Activated CD4-positive, alpha-beta memory T cell treated with anti-CD3 and anti-CD28 coated beads, Interleukin-2, amount 10 ng/mL, durations not matched to agents 7 days and 5 days (primary cell): Measurements from ENCODE around the gene ALS2. TPM values are rescaled to one million over a fixed set of nuclear protein-coding genes. Genes with fewer than 3 reads are reported as not detected.

Experiments used
- CTCF ChIA-PET: fragments of 350-600 bp; sonication (Branson Sonifier 250); formaldehyde crosslinking; loops from one replicate; lab custom pipeline; 2021; ENCODE audit warnings: antibody characterized with exemption, inconsistent platforms; lab: Charles Lee
- POLR2A ChIA-PET: fragments of 350-600 bp; sonication (Branson Sonifier 250); formaldehyde crosslinking; loops from one replicate; lab custom pipeline; 2021; ENCODE audit warnings: antibody characterized with exemption; lab: Charles Lee
- DNase-seq: peaks from one replicate; pipeline ENCODE4 v3.0.0-alpha.2; 2020
- H3K27ac Mint-ChIP-seq: one replicate; pipeline ENCODE4 v1.8.0; 2021; ENCODE audit warnings: mild to moderate bottlenecking, mixed read lengths
- H3K27me3 Mint-ChIP-seq: one replicate; pipeline ENCODE4 v1.8.0; 2021; ENCODE audit warnings: mixed read lengths
- H3K36me3 Mint-ChIP-seq: one replicate; pipeline ENCODE4 v1.8.0; 2021; ENCODE audit warnings: low read depth, mixed read lengths
- H3K4me1 Mint-ChIP-seq: one replicate; pipeline ENCODE4 v1.8.0; 2021; ENCODE audit warnings: mixed read lengths
- H3K4me3 Mint-ChIP-seq: one replicate; pipeline ENCODE4 v1.8.0; 2021; ENCODE audit warnings: mild to moderate bottlenecking, mixed read lengths
- H3K9me3 Mint-ChIP-seq: one replicate; pipeline ENCODE4 v1.8.0; 2021; ENCODE audit warnings: mixed read lengths
- total RNA-seq, 2 experiments: library from RNA; stranded (reverse); gene quantifications; one replicate each; pipeline ENCODE4 v1.2.3, GENCODE V29; 2021

Gene ALS2
- total RNA-seq, 2 experiments from 2014 or later = 13.3 to 13.5 TPM

DNA sequence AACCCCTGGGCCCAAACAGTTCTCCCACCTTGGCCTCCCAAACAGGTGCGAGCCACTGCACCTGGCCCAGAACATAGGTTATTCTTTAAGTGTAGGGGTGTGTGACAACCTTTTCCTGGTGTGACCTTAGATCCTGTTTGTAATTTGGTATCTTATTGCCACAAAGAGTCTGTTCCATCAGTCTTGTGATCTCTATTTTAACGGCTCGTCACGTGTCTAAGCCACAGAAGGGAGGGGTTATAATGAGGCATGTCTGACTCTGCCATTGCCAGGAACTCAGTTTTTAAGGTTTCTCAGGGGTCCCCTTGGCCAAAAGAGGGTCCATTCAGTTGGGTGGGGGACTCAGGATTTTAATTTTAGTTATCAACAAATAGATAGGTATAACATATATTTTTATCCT lies 4.4 kb upstream of the ALS2 start:
- no peak for DNase-seq
- Mint-ChIP-seq H3K4me3 (no peak overlapping the region), H3K4me1 (peaks cover 9% of the 10 kb centered on the region), H3K27ac (no peak overlapping the region), H3K36me3 (no peaks in the 10 kb centered on the region), H3K9me3 (no peaks in the 10 kb centered on the region), H3K27me3 (peaks cover 14% of the 10 kb centered on the region)
- ChIA-PET POLR2A (no interaction called here), CTCF (no interaction called here)

DNA sequence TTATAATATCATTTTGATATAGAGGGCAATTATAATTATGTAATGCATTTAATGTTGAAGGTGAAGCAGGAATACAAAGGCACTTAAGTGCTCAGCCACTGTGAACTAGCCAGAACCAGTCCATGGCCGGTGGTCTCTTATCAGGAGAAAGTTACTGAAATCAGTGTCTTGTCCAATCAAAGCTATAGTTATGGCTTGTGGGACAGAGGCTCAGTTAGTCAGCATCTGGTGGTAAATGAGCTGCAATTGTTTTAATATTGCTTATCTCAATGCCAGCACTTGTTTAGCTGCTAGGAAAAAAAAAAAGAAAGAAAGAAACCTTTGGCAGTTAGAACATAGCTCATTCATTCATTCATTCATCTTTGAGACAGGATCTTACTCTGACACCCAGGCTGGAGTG lies 3.8 kb upstream of the ALS2 start:
- H3K27ac Mint-ChIP-seq = no peak overlapping the region
- ChIA-PET POLR2A (no interaction called here), CTCF (no interaction called here)
- DNase-seq = no peak
- no peaks in the 10 kb centered on the region for H3K36me3 Mint-ChIP-seq
- H3K9me3 Mint-ChIP-seq = no peaks in the 10 kb centered on the region
- H3K27me3 Mint-ChIP-seq = peaks cover 14% of the 10 kb centered on the region
- H3K4me1 Mint-ChIP-seq = peaks cover 15% of the 10 kb centered on the region
- no peak overlapping the region for H3K4me3 Mint-ChIP-seq

DNA sequence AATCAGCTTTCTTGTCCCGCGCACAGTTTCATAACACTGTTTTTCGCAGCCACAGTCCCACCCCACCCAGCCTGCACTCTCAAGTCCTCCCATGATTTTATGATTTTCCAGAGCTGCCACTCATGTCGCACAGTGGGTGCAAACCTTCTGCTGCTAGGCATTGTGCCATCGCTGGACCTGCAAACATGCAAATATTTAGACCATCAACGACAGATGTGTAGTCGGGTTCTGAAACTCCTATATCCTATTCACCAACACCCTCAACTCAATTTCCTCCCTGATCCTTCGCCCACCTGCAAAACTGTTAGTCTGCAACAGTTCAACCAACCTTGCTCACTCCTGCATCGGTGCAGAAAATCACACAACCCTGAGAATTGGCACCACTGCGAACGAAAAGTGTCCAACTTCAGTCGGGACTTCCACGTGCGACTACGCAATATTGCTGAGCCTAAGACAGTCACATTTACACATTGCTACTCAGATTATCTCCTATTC lies 871 bp upstream of the ALS2 start:
- Mint-ChIP-seq H3K36me3 (no peaks in the 10 kb centered on the region), H3K4me3 (peak overlapping the region; percentile 95), H3K27me3 (peaks cover 11% of the 10 kb centered on the region), H3K9me3 (no peaks in the 10 kb centered on the region), H3K4me1 (peaks cover 26% of the 10 kb centered on the region), H3K27ac (peak overlapping the region; percentile 85)
- CTCF ChIA-PET = interaction anchor here (1.2 to 2.3 kb wide), 3 partner anchors 78 to 546 kb away, joined by 3 to 6 read pairs (median 4); partner anchors contain the start of gene TMEM237
- no peak for DNase-seq
- POLR2A ChIA-PET = interaction anchor here (1.4 to 2.2 kb wide), 4 partner anchors 13 to 548 kb away, joined by 7 to 11 read pairs (median 8); partner anchors contain the start of genes CASP8 and TMEM237

- Mint-ChIP-seq H3K27me3 (peaks cover 11% of the 10 kb centered on the region), H3K36me3 (no peaks in the 10 kb centered on the region), H3K4me3 (peak overlapping the region; percentile 95), H3K4me1 (peaks cover 28% of the 10 kb centered on the region), H3K27ac (no peak overlapping the region), H3K9me3 (no peaks in the 10 kb centered on the region)
- POLR2A ChIA-PET = interaction anchor here (0.6 to 2.2 kb wide), 16 partner anchors 12 to 1870 kb away, joined by 3 to 11 read pairs (median 4); partner anchors contain the start of genes CASP8, STRADB, TMEM237 and TRAK2
- no peak for DNase-seq
- CTCF ChIA-PET = interaction anchor here (0.8 to 2.3 kb wide), 8 partner anchors 11 to 548 kb away, joined by 3 to 8 read pairs (median 4); partner anchors contain the start of genes MPP4, STRADB and TRAK2
Observed at GRCh38 chr2:201779901-201780673, 646 bp downstream of the ALS2 start.

GRCh38 chr2:201777869-201778268 lies 2.9 kb downstream of the ALS2 start:
- H3K4me1 Mint-ChIP-seq = peaks cover 41% of the 10 kb centered on the region
- DNase-seq = no peak
- H3K27me3 Mint-ChIP-seq = peaks cover 5% of the 10 kb centered on the region
- ChIA-PET POLR2A (interaction anchor here (1.1 kb wide), 1 partner anchor 489 kb away, joined by 3 read pairs; no protein-coding TSS in a partner anchor), CTCF (interaction anchor here (0.9 to 1.1 kb wide), 3 partner anchors 10 to 444 kb away, joined by 3 read pairs; no protein-coding TSS in a partner anchor)
- H3K36me3 Mint-ChIP-seq = no peaks in the 10 kb centered on the region
- H3K4me3 Mint-ChIP-seq = no peak overlapping the region
- no peak overlapping the region for H3K27ac Mint-ChIP-seq
- no peaks in the 10 kb centered on the region for H3K9me3 Mint-ChIP-seq

GRCh38 chr2:201777043-201777442 lies 3.7 kb downstream of the ALS2 start:
- DNase-seq = no peak
- POLR2A ChIA-PET = no interaction called here

DNA sequence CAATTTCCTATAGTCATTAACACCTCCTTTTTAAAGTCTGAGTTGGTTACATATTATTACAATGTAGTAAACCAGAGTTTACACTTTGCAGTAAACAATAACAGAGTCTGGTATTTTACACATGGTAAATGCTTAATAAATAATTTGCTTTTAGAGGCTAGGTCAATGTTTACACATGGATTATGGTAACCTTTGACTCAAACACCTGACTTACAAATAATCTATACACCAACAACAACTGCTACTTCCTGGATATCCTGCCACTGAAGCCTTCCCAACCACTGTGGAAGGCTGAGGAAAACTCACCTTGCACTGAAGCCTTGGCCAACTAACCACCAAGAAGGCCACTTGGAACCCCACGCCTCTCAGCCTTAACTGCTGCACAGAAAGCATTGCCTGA lies 5.4 kb downstream of the ALS2 start:
- H3K27ac Mint-ChIP-seq = no peak overlapping the region
- no peak for DNase-seq
- H3K4me3 Mint-ChIP-seq = no peak overlapping the region
- no peaks in the 10 kb centered on the region for H3K27me3 Mint-ChIP-seq
- H3K36me3 Mint-ChIP-seq = no peaks in the 10 kb centered on the region
- CTCF ChIA-PET = no interaction called here
- POLR2A ChIA-PET = no interaction called here
- peaks cover 34% of the 10 kb centered on the region for H3K4me1 Mint-ChIP-seq
- no peaks in the 10 kb centered on the region for H3K9me3 Mint-ChIP-seq

More at GRCh38 chr2:201777043-201777442, 3.7 kb downstream of the ALS2 start:
- H3K4me1 Mint-ChIP-seq = peaks cover 41% of the 10 kb centered on the region
- CTCF ChIA-PET = interaction anchor here (1.1 kb wide), 1 partner anchor 445 kb away, joined by 3 read pairs; no protein-coding TSS in a partner anchor
- H3K27me3 Mint-ChIP-seq = no peaks in the 10 kb centered on the region
- no peak overlapping the region for H3K4me3 Mint-ChIP-seq
- no peaks in the 10 kb centered on the region for H3K9me3 Mint-ChIP-seq
- H3K36me3 Mint-ChIP-seq = no peaks in the 10 kb centered on the region
- no peak overlapping the region for H3K27ac Mint-ChIP-seq

- H3K36me3 Mint-ChIP-seq = no peaks in the 10 kb centered on the region
- no peaks in the 10 kb centered on the region for H3K27me3 Mint-ChIP-seq
- peaks cover 26% of the 10 kb centered on the region for H3K4me1 Mint-ChIP-seq
- H3K9me3 Mint-ChIP-seq = no peaks in the 10 kb centered on the region
- H3K4me3 Mint-ChIP-seq = no peak overlapping the region
- POLR2A ChIA-PET = interaction anchor here (1.3 kb wide), 1 partner anchor 10 kb away, joined by 5 read pairs; no protein-coding TSS in a partner anchor
- no peak for DNase-seq
- CTCF ChIA-PET = no interaction called here
- H3K27ac Mint-ChIP-seq = no peak overlapping the region
Observed at GRCh38 chr2:201774546-201774945, 6.2 kb downstream of the ALS2 start.

- ChIA-PET POLR2A (interaction anchor here (1.3 to 1.4 kb wide), 2 partner anchors 9 to 323 kb away, joined by 3 to 5 read pairs; partner anchors contain the start of genes STRADB and TRAK2), CTCF (no interaction called here)
- Mint-ChIP-seq H3K4me1 (peaks cover 24% of the 10 kb centered on the region), H3K36me3 (no peaks in the 10 kb centered on the region), H3K9me3 (no peaks in the 10 kb centered on the region), H3K27ac (no peak overlapping the region), H3K27me3 (no peaks in the 10 kb centered on the region), H3K4me3 (no peak overlapping the region)
- DNase-seq = no peak
Observed at GRCh38 chr2:201773990-201774389, 6.7 kb downstream of the ALS2 start.

DNA sequence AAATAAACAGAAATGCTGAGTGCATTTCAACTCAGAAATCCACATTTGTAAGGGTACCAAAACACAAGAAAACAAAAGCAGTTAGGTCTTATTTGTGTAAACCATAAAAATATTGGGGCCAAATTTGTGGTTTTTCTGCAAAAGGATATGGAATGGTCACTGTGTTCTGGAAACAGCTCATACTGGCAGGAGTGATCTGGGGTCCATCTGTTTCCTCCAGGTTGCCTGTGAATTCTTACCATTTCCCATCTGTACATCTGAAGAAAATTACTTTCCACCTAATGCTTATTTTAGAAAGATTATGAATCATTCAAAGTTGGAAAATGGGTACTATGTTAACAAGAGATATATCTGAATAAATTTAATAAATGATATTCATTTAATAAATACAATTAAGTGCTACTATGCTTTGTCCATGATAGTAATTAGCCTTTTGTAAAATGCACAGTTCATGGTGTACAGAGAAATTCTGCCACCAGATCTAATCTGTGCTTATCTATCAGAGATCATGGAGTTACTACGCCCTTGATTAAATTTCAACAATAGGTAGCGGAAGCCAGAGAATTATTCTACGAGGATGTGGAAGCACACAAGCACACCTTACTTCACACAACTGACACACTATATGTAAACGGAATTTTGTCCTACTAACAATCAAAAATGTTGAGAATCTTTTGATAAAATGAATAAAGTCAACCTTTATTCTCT lies 10.9 kb downstream of the ALS2 start:
- no peak overlapping the region for H3K4me3 Mint-ChIP-seq
- POLR2A ChIA-PET = no interaction called here

GRCh38 chr2:201768918-201769317 lies 11.8 kb downstream of the ALS2 start:
- no peak overlapping the region for H3K4me3 Mint-ChIP-seq
- H3K27me3 Mint-ChIP-seq = no peaks in the 10 kb centered on the region
- DNase-seq = no peak
- peaks cover 5% of the 10 kb centered on the region for H3K4me1 Mint-ChIP-seq
- CTCF ChIA-PET = interaction anchor here (0.7 to 1.5 kb wide), 2 partner anchors 9 to 1157 kb away, joined by 3 read pairs; no protein-coding TSS in a partner anchor
- H3K9me3 Mint-ChIP-seq = no peaks in the 10 kb centered on the region
- H3K27ac Mint-ChIP-seq = no peak overlapping the region
- POLR2A ChIA-PET = interaction anchor here (1.6 kb wide), 1 partner anchor 12 kb away, joined by 8 read pairs; the partner anchor contains the start of gene ALS2
- peaks cover 6% of the 10 kb centered on the region for H3K36me3 Mint-ChIP-seq

More for the DNA sequence above, 10.9 kb downstream of the ALS2 start:
- CTCF ChIA-PET = no interaction called here
- no peak overlapping the region for H3K27ac Mint-ChIP-seq
- peaks cover 13% of the 10 kb centered on the region for H3K4me1 Mint-ChIP-seq
- H3K27me3 Mint-ChIP-seq = no peaks in the 10 kb centered on the region
- peaks cover 6% of the 10 kb centered on the region for H3K36me3 Mint-ChIP-seq
- DNase-seq = no peak
- no peaks in the 10 kb centered on the region for H3K9me3 Mint-ChIP-seq

- no peak overlapping the region for H3K4me3 Mint-ChIP-seq
- no peak overlapping the region for H3K27ac Mint-ChIP-seq
- H3K27me3 Mint-ChIP-seq = no peaks in the 10 kb centered on the region
- no peaks in the 10 kb centered on the region for H3K4me1 Mint-ChIP-seq
- H3K9me3 Mint-ChIP-seq = no peaks in the 10 kb centered on the region
- ChIA-PET POLR2A (interaction anchor here (1.7 kb wide), 1 partner anchor 8 kb away, joined by 5 read pairs; no protein-coding TSS in a partner anchor), CTCF (no interaction called here)
- H3K36me3 Mint-ChIP-seq = peaks cover 10% of the 10 kb centered on the region
- DNase-seq = no peak
Observed at GRCh38 chr2:201765799-201766198, 14.9 kb downstream of the ALS2 start.
